Neural cell (in vitro differentiated cells): ENCODE measurements around the gene RYR3. TPM values are rescaled to one million over a fixed set of nuclear protein-coding genes. Genes with fewer than 3 reads are reported as not detected.
"Not testable (repeated sequence)": the region's sequence is repeated elsewhere in the genome, so short reads cannot be mapped to it uniquely, and the experiment has no call there.

Source experiments
- H2AFZ ChIP-seq: fragments of 200-600, 300-800 bp; sonication (generic), shearing (Covaris generic); 2 replicates; pipeline ENCODE4 v1.6.0; 2014; ENCODE audit warnings: low read depth, mild to moderate bottlenecking, antibody characterized with exemption, low read length, moderate library complexity
- H3F3A ChIP-seq: fragments of 200-600 bp; shearing (Covaris generic); 2 replicates; pipeline ENCODE4 v1.6.1; 2016; ENCODE audit warnings: mild to moderate bottlenecking, moderate library complexity, mixed read lengths, antibody characterized with exemption, low read length; ENCODE audit not compliant: insufficient read depth, poor library complexity, severe bottlenecking
- H3K27ac ChIP-seq: fragments of 200-600, 300-800 bp; sonication (generic), shearing (Covaris generic); 2 replicates; pipeline ENCODE4 v1.5.1; 2014; ENCODE audit warnings: mild to moderate bottlenecking, low read length, moderate library complexity
- H3K27me3 ChIP-seq: fragments of 300-800, 200-600 bp; sonication (generic), shearing (Covaris generic); 2 replicates; pipeline ENCODE4 v1.6.0; 2014; ENCODE audit warnings: mild to moderate bottlenecking, low read depth, low read length, moderate library complexity; ENCODE audit not compliant: insufficient read depth
- H3K36me3 ChIP-seq: fragments of 300-800, 200-600 bp; sonication (generic), shearing (Covaris generic); 2 replicates; pipeline ENCODE4 v1.5.1; 2014; ENCODE audit warnings: mild to moderate bottlenecking, antibody characterized with exemption, low read length, moderate library complexity; ENCODE audit not compliant: insufficient read depth
- H3K4me2 ChIP-seq: fragments of 300-800, 200-600 bp; sonication (generic), shearing (Covaris generic); 2 replicates; pipeline ENCODE4 v1.6.0; 2014; ENCODE audit warnings: mild to moderate bottlenecking, low read length
- H3K4me3 ChIP-seq: fragments of 300-800, 200-600 bp; sonication (generic), shearing (Covaris generic); 2 replicates; pipeline ENCODE4 v1.5.1; 2014; ENCODE audit warnings: mild to moderate bottlenecking, low read length, moderate library complexity
- H3K79me2 ChIP-seq: fragments of 200-600 bp; shearing (Covaris generic); replicated peaks from 2 replicates; pipeline ENCODE4 v1.6.0; 2014; ENCODE audit warnings: mild to moderate bottlenecking, low read length, moderate library complexity; ENCODE audit not compliant: insufficient read depth
- H3K9ac ChIP-seq: fragments of 300-800, 200-600 bp; sonication (generic), shearing (Covaris generic); 2 replicates; pipeline ENCODE4 v1.6.1; 2016; ENCODE audit warnings: mild to moderate bottlenecking, low read length, mixed read lengths
- H3K9me2 ChIP-seq: fragments of 200-600 bp; shearing (Covaris generic); 2 replicates; pipeline ENCODE4 v1.6.1; 2016; ENCODE audit warnings: mild to moderate bottlenecking, low read length, mixed read lengths; ENCODE audit not compliant: insufficient read depth
- H3K9me3 ChIP-seq: fragments of 200-600, 300-800 bp; sonication (generic), shearing (Covaris generic); 2 replicates; pipeline ENCODE4 v1.6.1; 2016; ENCODE audit warnings: mild to moderate bottlenecking, mixed run types, low read length, moderate library complexity, mixed read lengths
- H4K20me1 ChIP-seq: fragments of 200-600 bp; shearing (Covaris generic); 2 replicates; pipeline ENCODE4 v1.6.1; 2016; ENCODE audit warnings: mild to moderate bottlenecking, mixed run types; ENCODE audit not compliant: insufficient read depth
- EP300 ChIP-seq: fragments of 450-650 bp; conservative IDR thresholded peaks from 2 replicates; pipeline ENCODE4 v1.6.1; 2014; ENCODE audit warnings: antibody characterized with exemption, mild to moderate bottlenecking, moderate library complexity; ENCODE audit not compliant: poor library complexity, severe bottlenecking
- EZH2 ChIP-seq: fragments of 200-600, 300-800 bp; shearing (Covaris generic), sonication (generic); IDR thresholded peaks from 2 replicates; pipeline ENCODE4 v1.6.1; 2014; ENCODE audit warnings: antibody characterized with exemption, low read length, borderline replicate concordance, mild to moderate bottlenecking; ENCODE audit not compliant: insufficient read depth, poor library complexity, severe bottlenecking
- MXI1 ChIP-seq: fragments of 450-650 bp; conservative IDR thresholded peaks from 2 replicates; pipeline ENCODE4 v1.6.1; 2014; ENCODE audit warnings: antibody characterized with exemption, mild to moderate bottlenecking; ENCODE audit not compliant: poor library complexity, severe bottlenecking
- POLR2AphosphoS5 ChIP-seq: IDR thresholded peaks from 2 replicates; pipeline ENCODE4 v1.6.1; 2012
- RAD21 ChIP-seq: fragments of 450-650 bp; conservative IDR thresholded peaks from 2 replicates; pipeline ENCODE4 v1.6.1; 2014; ENCODE audit warnings: antibody characterized with exemption, mild to moderate bottlenecking, moderate library complexity
- SMC3 ChIP-seq: fragments of 450-650 bp; conservative IDR thresholded peaks from 2 replicates; pipeline ENCODE4 v1.6.1; 2014; ENCODE audit warnings: antibody characterized with exemption, mild to moderate bottlenecking, moderate library complexity; ENCODE audit not compliant: poor library complexity
- TAF1 ChIP-seq: IDR thresholded peaks from 2 replicates; pipeline ENCODE4 v1.6.1; 2012; ENCODE audit warnings: low read depth
- polyA plus RNA-seq: library from polyadenylated mRNA; depleted of rRNA; stranded (reverse); fragments of >200 nt; gene quantifications from 2 replicates; pipeline ENCODE4 v1.2.3, GENCODE V29; 2014
- TF ChIP-seq, protein P1 (sequence below): IDR thresholded peaks from 2 replicates; pipeline ENCODE4 v1.6.1; 2012; ENCODE audit warnings: borderline replicate concordance
- TF ChIP-seq, protein P2 (sequence below): fragments of 450-650 bp; IDR thresholded peaks from 2 replicates; pipeline ENCODE4 v1.5.1; 2014; ENCODE audit warnings: antibody characterized with exemption, mild to moderate bottlenecking, moderate library complexity; ENCODE audit not compliant: poor library complexity, severe bottlenecking

The RYR3 gene
- polyA plus RNA-seq, 1 donor from 2014 or later, result 12.6 TPM

DNA sequence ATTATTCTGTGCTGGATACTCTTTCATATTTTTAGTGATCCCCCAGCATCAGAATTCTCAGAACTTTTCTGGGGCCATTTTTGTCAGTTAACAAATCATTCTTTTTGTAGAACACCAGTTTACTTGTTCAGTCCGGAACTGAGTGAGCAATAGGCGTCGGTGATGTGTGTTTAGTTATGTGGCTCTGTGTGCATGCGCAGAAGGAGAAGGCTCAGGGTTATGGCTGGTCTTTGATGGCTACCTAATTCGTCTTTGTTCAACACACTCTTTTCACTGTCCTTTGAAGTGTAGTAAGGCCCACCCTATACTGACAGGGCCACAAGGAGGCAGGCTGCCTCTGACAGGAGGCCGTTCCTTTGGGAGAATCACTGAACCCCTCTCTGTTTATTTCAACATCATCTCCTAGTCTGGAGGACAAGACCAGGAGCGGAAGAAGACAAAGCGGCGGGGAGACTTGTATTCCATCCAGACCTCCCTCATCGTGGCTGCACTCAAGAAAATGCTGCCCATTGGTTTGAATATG is 499.4 kb downstream of the RYR3 start:
- Histone ChIP-seq H4K20me1 (no peaks in the 10 kb centered on the region), H3K9ac (no peak overlapping the region), H3K27me3 (no peaks in the 10 kb centered on the region), H3K9me3 (no peaks in the 10 kb centered on the region), H3K9me2 (no peaks in the 10 kb centered on the region), H3F3A (no peaks in the 10 kb centered on the region), H3K4me3 (no peak overlapping the region), H3K4me2 (no peak overlapping the region), H2AFZ (no peak overlapping the region), H3K27ac (no peak overlapping the region), H3K36me3 (no peaks in the 10 kb centered on the region), H3K79me2 (no peaks in the 10 kb centered on the region)
- TF ChIP-seq EZH2 (no peak), POLR2AphosphoS5 (no peak), SMC3 (no peak), TAF1 (no peak), MXI1 (no peak), EP300 (no peak), RAD21 (no peak)
- TF ChIP-seq, protein P1, sequence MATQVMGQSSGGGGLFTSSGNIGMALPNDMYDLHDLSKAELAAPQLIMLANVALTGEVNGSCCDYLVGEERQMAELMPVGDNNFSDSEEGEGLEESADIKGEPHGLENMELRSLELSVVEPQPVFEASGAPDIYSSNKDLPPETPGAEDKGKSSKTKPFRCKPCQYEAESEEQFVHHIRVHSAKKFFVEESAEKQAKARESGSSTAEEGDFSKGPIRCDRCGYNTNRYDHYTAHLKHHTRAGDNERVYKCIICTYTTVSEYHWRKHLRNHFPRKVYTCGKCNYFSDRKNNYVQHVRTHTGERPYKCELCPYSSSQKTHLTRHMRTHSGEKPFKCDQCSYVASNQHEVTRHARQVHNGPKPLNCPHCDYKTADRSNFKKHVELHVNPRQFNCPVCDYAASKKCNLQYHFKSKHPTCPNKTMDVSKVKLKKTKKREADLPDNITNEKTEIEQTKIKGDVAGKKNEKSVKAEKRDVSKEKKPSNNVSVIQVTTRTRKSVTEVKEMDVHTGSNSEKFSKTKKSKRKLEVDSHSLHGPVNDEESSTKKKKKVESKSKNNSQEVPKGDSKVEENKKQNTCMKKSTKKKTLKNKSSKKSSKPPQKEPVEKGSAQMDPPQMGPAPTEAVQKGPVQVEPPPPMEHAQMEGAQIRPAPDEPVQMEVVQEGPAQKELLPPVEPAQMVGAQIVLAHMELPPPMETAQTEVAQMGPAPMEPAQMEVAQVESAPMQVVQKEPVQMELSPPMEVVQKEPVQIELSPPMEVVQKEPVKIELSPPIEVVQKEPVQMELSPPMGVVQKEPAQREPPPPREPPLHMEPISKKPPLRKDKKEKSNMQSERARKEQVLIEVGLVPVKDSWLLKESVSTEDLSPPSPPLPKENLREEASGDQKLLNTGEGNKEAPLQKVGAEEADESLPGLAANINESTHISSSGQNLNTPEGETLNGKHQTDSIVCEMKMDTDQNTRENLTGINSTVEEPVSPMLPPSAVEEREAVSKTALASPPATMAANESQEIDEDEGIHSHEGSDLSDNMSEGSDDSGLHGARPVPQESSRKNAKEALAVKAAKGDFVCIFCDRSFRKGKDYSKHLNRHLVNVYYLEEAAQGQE, result no peak
- TF ChIP-seq, protein P2, sequence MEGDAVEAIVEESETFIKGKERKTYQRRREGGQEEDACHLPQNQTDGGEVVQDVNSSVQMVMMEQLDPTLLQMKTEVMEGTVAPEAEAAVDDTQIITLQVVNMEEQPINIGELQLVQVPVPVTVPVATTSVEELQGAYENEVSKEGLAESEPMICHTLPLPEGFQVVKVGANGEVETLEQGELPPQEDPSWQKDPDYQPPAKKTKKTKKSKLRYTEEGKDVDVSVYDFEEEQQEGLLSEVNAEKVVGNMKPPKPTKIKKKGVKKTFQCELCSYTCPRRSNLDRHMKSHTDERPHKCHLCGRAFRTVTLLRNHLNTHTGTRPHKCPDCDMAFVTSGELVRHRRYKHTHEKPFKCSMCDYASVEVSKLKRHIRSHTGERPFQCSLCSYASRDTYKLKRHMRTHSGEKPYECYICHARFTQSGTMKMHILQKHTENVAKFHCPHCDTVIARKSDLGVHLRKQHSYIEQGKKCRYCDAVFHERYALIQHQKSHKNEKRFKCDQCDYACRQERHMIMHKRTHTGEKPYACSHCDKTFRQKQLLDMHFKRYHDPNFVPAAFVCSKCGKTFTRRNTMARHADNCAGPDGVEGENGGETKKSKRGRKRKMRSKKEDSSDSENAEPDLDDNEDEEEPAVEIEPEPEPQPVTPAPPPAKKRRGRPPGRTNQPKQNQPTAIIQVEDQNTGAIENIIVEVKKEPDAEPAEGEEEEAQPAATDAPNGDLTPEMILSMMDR, result no peak

DNA sequence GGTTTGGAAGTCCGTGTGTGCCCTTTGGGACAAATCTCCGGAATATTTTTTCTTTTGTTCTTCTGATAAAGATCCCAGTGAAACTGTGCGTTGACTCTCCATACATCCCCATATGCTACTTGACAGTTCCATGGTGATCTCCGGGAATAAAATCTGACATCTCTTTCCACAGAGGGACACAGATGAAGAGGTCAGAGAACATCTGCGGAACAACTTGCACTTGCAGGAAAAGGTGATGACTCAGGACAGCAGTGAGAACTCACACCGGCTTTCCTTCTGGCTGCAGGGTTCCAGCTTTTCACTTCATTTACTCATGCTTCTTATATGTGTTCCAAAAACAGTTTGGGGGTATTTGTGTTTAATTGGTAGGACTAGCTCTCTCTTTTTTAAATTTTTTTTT is 500.0 kb downstream of the RYR3 start:
- no peak overlapping the region for H2AFZ ChIP-seq

DNA sequence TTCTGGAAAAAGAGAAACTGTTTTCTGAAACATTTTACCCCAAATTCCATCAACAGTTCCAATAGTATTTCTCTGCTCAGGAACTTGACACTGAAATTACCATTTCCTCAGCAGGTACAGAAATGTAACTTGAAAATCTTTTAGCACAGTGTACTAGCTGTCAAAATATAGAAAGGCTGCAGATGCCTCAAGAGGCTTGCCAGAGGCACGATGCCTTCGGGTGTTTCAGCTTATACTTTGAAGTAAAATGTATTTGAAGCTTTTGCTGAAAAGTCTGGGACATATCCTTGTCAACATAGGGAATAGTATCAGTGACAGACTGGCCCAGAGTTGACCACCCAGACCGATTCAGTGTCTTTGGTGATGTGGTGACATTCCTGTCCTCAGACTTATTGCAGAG is 503.1 kb downstream of the RYR3 start:
- no peak overlapping the region for H3K4me3 ChIP-seq
- no peaks in the 10 kb centered on the region for H3K36me3 ChIP-seq
- H3K9ac ChIP-seq, result no peak overlapping the region
- H3K27me3 ChIP-seq, result no peaks in the 10 kb centered on the region
- no peaks in the 10 kb centered on the region for H3K79me2 ChIP-seq
- H3F3A ChIP-seq, result no peaks in the 10 kb centered on the region
- H3K9me2 ChIP-seq, result no peaks in the 10 kb centered on the region
- no peak for TF ChIP-seq EZH2
- H4K20me1 ChIP-seq, result no peaks in the 10 kb centered on the region
- peak overlapping the region; percentile 48 for H3K27ac ChIP-seq
- H3K9me3 ChIP-seq, result no peaks in the 10 kb centered on the region
- H2AFZ ChIP-seq, result no peak overlapping the region
- no peak overlapping the region for H3K4me2 ChIP-seq

More for the DNA sequence above, 500.0 kb downstream of the RYR3 start:
- no peaks in the 10 kb centered on the region for H4K20me1 ChIP-seq
- H3F3A ChIP-seq, result no peaks in the 10 kb centered on the region
- H3K27me3 ChIP-seq, result no peaks in the 10 kb centered on the region
- no peaks in the 10 kb centered on the region for H3K36me3 ChIP-seq
- no peak overlapping the region for H3K9ac ChIP-seq
- no peaks in the 10 kb centered on the region for H3K9me3 ChIP-seq
- no peaks in the 10 kb centered on the region for H3K9me2 ChIP-seq
- no peak overlapping the region for H3K4me3 ChIP-seq
- H3K4me2 ChIP-seq, result no peak overlapping the region
- H3K79me2 ChIP-seq, result no peaks in the 10 kb centered on the region
- TF ChIP-seq TAF1 (no peak), MXI1 (no peak), POLR2AphosphoS5 (no peak), EP300 (no peak)
- H3K27ac ChIP-seq, result no peak overlapping the region

DNA sequence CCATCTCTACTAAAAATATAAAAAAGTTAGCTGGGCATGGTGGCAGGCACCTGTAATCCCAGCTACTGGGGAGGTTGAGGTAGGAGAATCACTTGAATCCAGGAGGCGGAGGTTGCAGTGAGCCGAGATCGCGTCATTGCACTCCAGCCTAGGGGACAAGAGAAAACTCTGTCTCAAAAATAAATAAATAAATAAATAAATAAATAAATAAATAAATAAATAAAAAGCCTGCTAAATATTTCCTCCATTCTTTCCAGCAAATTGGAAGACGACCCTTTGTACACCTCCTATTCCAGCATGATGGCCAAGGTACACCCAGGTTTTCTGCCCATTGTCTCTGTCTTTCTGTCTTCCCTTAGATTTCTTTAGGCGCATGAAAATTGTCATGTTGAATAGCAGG is 508.7 kb downstream of the RYR3 start:
- not testable (repeated sequence) for H3K9me3 ChIP-seq, H3K4me2 ChIP-seq, H3K36me3 ChIP-seq, H2AFZ ChIP-seq, H3K4me3 ChIP-seq, H3K79me2 ChIP-seq, H3K27me3 ChIP-seq, H3K9me2 ChIP-seq, H3K9ac ChIP-seq, H3F3A ChIP-seq, H4K20me1 ChIP-seq, H3K27ac ChIP-seq
